GM19324 (cell line): ENCODE measurements around the gene UGT1A4.

Source experiments
- ATAC-seq: cut with Tn5 transposase; IDR thresholded peaks from one replicate; pipeline ENCODE4 v1.9.1; 2021; ENCODE audit warnings: mild to moderate bottlenecking, moderate library complexity; ENCODE audit not compliant: unreplicated experiment, low FRiP score

Gene UGT1A4

DNA sequence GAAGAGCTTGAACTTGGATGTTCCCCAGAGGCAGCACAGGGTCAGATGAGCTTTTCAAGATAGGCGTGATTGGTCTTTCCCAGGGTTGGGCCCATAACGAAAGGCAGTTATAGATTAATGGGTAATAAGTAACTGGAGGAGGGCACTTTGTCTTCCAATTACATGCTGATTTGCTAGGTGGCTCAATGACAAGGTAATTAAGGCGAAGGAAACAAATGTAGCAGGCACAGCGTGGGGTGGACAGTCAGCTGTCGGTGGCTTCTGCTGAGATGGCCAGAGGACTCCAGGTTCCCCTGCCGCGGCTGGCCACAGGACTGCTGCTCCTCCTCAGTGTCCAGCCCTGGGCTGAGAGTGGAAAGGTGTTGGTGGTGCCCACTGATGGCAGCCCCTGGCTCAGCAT is at the start of gene UGT1A4:
Gene UGT1A4 (plus strand): TSS at position 185 of the 400 bp plus-strand sequence. CDS start 85 bp downstream, at position 270.
- no peak for ATAC-seq

DNA sequence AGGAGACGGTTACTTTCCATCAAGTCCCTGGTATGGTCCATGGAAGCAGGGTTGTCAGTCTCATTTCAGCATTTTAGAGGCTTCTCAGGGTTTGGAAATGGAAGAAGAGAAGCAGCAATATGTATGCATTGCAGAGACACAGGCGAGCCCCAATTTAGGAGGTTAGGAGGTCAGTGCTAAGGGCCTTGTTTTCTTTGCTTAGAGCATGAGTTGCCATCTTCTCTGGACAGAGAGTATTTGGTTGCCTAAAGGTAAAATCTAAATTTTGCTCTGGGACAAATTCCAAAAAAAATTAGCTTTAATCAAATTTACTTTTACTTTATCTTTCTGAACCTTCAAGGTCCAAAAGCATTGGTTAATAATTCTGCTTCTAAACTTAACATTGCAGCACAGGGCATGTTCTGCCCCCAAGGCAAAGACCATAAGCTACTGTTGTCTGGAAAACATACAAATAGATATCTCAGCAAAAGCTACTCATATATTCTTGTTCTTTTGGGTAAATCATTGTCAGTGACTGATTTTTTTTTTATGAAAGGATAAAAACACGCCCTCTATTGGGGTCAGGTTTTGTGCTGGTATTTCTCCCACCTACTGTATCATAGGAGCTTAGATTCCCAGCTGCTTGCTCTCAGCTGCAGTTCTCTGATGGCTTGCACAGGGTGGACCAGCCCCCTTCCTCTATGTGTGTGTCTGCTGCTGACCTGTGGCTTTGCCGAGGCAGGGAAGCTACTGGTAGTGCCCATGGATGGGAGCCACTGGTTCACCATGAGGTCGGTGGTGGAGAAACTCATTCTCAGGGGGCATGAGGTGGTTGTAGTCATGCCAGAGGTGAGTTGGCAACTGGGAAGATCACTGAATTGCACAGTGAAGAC is 47.0 kb upstream of the UGT1A4 start, which contains the start of gene UGT1A9:
Gene UGT1A9 (plus strand): TSS at position 609 of the 872 bp plus-strand sequence. CDS start 37 bp downstream, at position 646.
- no peak for ATAC-seq

DNA sequence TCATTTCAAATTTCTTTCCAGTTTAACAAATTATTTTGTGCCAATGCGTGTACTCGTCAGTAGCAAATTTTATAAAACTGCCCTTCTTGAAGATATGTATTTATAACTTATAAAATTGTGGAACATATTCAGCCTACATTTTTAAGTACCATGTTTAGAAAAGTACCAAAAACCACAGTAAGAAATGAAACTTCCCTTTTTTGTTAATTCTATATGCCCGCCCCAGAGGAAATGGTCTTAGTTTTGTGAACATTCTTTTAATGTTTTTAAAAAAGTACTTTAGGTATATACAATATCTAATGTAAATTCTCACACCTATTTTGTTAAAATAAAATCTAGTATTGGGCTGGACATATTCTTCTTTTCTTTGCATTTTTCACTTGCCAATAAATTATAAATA is 45.6 kb upstream of the UGT1A4 start:
- ATAC-seq = no peak

DNA sequence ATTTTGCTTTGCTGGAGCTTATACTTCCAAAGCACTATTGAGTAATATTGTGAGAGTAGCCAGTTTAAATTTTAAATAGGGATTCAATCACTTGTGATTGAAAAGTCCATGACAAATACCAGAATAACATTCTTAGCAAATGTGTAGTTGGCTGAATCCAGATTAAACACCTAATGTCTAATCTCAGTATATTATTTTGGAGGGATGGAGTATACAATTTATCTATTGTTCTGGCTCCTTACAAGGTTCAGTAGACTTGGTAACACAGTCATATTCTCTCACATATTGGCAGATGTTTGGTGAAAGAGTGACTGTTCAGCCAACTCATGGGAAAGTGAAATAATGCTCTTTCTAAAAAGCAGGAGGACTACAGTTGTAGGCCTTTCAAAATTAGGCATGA is 44.6 kb upstream of the UGT1A4 start:
- no peak for ATAC-seq

DNA sequence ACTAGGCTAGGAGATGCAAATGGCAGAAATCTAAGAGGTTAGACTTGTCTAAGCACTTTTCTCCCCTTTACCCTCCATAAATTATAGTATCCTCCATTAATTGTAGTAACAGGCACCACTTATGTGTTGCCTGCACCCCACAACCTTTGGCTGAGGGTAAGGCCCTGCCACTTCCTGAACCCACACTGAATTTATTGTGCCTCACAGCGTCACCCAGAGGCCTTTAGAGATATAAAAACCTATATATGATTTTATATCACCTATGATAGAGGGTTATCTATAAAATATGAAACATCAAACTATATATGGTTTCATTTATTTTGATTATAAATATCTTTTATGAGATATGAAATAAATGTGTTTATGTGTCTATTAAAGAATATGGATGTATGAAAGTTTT is 44.2 kb upstream of the UGT1A4 start:
- no peak for ATAC-seq

DNA sequence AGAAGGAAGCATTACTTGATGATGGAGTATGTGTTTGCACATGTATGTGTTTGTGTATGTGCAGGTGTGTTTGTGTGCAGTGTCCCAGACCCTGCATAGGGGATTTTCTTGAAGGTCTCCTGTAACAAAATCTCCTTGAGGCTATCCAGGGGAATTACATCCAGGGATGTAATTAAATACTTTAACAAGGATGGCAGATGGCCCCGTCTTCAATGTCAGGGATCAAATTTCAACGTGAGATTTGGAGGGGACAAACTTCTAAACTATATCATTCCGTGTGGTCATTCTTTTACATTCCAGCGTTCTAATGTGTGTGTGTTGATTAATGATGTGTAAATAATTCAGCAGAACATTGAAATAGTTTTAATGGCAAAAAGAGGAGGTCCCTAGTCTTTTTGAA is 43.5 kb upstream of the UGT1A4 start:
- ATAC-seq = no peak

DNA sequence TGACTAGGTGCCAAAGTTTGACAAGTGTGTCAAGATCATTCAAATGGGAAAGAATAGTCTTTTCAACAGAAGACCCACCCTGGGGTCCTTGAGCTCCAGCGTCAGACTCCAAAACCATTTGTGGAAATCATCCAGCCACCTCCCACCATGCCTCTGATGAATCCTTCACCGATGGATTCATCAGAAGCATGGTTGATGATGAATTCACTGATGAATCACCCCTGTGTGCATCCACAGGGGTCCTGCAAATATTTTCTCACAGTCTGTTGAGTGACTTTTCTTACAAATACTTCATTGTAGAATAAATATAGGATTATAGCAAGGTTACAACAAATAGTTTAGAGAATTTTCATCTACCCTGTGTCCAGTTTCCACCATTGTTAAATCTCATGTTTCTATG is 42.5 kb upstream of the UGT1A4 start:
- no peak for ATAC-seq

DNA sequence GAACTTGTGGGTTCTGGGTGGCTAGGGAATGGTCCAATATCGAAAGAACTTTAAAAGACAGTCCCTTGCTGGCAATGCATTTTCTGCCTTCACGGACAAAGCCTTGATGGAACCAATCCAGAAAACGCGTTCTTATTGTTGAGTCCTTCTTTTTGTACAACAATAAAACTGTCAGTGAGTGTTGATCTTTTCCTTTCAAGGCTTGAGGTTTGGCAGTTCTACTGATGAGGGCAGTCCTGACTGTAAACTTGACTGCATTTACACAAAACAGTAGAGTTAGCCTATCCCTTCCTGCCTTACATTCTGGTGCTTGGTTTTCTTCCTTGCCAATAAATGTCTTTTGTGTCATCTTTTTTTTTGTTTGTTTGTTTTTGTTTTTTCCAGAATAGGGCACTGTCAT is 39.3 kb upstream of the UGT1A4 start:
- no peak for ATAC-seq

DNA sequence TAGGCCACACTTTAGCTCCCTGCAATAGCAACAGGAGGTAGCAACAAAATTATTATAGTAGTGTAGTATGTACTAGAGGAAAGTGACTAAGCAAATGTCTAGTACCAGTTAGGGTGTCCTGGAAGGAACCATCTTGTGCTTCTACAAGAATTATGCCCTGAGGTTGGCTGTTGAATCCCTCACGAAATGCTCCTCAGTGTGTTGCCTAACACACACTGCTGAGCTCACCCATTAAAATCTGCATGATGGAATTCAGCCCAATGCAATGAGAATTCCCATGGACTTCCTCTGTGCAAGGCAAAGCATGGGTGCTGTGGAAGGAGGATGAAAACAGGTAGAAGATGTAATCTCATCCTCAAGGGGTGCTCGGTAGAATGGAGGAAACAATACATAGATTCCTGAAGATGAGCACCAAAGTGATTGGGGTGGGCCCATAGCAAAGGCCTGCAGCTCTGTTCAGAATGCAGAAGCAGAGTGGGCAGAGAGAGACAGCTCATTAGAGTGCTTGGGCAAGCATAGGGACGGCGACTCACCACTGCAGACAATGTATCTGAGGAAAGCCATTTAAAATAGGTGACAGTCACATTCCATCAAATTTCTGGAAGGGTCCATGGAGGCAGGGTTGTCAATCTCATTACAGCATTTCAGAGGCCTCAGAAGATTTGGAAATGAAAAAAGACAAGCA is 38.0 kb upstream of the UGT1A4 start:
- ATAC-seq = no peak

DNA sequence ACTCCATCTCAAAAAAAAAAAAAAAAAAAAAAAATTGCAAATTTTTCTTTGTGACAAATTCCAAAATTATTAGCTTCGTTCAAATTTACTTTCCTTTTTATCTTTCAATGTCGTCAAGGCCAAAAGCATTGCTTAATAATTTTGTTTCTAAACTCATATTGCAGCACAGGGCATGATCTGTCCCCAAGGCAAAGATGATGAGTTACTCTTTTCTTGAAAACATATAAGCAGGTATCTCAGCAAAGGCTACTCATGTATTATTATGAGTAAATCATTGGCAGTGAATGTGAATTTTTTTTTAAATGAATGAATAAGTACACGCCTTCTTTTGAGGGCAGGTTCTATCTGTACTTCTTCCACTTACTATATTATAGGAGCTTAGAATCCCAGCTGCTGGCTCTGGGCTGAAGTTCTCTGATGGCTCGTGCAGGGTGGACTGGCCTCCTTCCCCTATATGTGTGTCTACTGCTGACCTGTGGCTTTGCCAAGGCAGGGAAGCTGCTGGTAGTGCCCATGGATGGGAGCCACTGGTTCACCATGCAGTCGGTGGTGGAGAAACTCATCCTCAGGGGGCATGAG is 36.9 kb upstream of the UGT1A4 start, which contains the start of gene UGT1A7:
Gene UGT1A7 (plus strand): TSS at position 381 of the 579 bp plus-strand sequence. CDS start 37 bp downstream, at position 418.
- no peak for ATAC-seq

DNA sequence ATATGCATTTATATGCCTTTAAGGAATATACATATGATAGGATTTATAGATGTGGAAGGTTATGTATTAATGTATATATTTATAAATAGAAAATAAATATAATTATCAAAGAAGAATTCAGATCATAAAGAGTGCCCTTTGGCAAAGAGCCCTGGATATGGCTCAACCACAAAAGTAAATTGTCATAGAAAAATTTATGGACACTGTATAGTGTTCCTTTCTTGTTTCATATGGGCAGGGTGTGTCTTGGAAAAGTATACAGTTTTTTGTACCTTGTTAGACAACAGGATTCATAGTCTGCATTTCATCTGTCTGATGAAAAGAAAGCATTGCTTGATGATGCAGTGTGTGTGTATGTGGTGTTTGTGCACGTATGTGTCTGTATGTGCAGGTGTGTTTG is 33.9 kb upstream of the UGT1A4 start:
- ATAC-seq = no peak

DNA sequence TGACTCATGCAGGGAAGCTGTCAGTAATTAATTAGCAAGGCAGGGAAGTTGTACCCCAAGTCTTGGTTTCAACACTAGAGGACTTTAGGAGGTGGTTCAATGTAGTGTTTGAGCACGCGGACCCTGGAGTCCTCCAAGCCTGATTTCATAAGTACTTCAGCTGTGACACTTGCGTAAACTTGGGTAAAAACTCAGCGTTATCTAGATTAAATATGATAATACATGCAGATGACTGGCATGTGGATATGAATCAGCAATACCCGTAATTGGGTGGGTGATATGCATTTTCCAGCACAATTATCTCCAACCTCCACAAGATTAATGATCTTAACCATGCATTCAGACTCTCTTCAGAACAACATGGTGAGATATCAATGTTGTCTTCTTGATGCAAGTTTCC is 31.6 kb upstream of the UGT1A4 start:
- ATAC-seq = no peak

DNA sequence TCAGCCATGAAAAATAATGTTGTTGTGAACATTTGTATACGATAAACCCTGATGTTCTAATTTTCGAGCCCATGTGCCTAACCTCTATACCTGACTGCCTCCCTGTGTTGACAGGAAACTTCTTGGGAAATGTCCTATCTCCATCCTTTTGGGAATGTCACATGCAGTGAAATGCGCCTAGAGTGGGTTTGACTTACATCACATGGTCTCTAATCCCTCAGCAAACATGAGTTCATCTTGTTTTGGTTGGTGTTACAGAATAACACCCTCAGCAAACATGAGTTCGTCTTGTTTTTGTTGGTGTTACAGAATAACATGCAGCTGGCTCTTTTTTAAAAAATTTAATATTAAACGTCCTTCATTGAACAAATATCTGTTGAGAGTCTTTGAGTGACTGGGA is 30.2 kb upstream of the UGT1A4 start:
- ATAC-seq = no peak

DNA sequence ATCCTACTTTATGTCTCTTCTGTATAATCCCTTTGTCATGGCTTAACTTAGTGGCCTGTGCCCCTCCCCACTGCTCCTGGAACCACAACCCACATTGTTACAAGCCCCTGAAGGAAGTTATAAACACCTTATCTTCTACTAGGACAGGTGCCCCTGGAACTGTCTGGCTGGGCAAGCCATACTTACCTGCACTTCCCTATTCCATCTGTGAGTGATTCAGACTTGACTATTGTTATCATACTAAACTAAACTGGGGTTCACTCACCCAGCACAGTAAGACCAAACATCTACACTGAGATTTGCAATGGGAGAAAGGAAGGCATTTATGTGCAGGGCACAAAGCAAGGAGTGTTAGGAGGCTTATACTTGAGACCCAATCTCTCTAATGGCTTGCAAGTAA is 29.5 kb upstream of the UGT1A4 start:
- ATAC-seq = no peak

DNA sequence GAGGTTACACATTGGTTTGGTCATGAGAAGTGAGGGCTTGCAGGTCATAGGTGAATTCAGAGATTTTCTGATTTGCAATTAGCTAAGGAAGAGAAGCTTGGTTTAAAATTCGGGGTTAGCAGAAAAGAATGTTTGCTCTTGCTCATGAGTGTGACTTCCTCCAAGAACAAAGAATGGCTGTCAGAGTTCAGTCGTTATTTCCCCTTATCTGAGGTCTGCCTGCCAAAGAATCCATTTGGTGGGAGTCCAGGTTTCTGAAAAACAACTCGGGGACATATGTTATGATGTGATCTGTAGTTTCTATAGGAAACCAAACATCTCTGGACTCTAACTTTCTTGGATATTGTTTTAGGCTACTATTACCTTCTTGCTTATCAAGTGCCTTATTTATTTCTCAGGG is 29.0 kb upstream of the UGT1A4 start:
- ATAC-seq = no peak

DNA sequence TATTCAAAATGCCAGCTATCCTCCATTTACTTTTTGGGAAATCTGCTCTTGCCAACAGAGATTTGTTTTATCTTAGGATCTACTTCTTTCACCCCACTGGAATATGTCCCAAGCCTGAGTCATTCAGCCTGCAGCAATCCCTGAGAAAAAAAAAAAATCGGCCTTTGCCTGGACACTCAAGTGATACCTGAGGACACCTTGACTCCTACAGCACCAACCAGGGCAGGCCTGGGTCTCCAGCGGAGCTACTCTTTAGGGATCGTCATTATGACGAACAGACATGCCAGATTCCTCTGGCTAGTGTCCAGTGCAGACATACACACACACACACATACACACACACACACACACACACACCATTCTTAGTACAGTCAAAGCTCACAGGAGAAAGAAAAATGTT is 28.1 kb upstream of the UGT1A4 start:
- ATAC-seq = no peak

DNA sequence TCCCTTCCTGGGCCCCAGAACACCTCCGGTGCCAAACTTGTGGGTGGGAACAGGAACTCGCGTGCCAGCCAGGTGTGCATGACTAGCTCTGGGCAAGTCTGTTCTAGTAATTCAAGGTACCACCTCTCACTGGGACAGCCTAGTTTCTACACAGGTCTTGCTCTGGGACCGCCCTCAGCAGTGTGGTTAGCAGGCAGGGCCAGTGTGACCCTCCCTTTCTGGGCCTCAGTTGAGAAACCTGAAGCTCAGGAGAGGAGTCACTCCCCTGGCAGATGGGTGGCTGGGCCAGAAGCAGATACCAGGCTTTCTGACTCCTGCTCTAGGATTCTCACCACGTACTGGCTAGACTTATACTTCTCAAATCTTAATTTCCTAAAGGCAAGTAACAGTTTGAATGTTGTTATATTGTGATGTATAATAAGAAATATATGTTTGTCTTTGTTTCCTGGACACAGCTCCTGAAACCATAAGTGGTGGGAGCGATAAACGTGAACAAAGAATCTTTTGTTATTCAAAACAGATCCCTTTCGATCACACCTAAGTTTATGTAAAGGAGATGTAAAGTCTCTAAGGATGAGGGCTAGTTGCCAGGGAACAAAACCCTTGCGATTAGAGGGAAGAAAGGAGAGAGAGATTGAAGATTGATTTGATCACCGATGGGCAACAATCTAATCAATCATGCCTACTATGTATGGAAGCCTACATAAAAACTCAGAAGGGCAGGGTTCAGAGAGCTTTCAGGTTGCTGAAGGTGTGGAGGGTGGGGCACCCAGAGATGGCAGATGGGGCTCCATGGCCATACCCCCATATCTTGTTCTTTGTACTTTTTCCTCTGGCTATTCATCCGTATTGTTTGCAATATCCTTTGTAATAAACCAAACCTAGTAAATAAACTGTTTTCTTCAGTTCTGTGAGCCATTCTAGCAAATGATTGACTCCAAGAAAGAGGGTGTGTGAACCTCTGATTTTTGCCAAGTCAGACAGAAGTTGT is 26.8 kb upstream of the UGT1A4 start:
- ATAC-seq = no peak

DNA sequence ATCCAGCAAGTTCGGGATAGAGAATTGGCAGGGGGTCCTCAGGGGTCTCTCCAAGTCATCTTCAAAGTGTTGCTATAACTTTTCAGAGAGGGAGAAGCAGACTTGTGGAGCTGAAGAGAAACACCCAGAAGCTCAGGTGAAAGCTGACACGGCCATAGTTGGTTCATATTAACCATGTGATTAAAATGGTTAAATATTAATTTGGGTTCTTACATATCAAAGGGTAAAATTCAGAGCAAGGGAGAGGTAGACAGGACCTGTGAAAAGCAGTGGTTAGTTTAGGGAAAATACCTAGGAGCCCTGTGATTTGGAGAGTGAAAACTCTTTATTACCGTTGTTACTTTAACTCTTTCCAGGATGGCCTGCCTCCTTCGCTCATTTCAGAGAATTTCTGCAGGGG is 25.9 kb upstream of the UGT1A4 start, which contains the start of gene UGT1A6:
Gene UGT1A6 (plus strand): TSS at position 243 of the 400 bp plus-strand sequence. CDS start 115 bp downstream, at position 358.
- no peak for ATAC-seq

DNA sequence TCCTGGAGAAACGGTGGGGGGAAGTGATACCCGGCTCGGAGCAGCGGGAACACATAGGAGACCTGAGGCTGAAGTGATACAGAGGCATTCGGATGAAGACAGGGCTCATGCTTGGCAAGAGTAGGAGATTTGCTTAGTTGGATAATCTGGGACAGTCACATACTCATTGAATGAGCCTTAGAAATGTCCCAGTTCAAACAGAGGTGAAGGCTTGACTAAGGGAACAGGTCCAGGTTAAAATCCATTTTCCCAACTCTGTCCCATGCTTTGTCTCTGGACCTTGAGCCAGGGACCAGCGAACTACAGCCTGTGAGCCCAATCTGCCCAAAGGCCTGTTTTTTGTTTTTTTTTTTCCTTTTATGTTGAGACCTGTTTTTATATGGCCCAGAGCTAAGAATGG is 24.6 kb upstream of the UGT1A4 start:
- ATAC-seq = no peak

DNA sequence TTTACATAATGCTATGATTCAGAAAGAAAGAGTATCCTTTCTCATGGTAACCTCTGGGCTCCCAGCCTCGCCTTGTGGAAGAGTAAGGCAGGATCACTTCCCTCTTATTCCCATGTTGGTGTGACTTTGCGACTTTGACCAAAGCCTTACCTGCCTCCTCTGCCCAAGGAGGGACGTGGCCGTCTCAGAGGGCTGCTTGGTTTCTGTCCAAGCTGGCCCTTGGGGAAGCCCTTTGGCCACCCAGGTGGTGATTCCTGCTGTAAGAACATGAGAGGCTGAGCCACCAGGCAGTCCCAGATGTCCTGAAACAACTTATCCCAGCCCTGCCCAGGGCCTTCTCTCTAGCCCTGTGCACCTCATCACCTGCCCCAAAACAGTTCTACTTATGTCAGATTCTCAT is 19.8 kb upstream of the UGT1A4 start:
- ATAC-seq = no peak
